NB4 (cell line): ENCODE results near the gene SGCB.

Source experiments
- DNase-seq: peaks from one replicate; pipeline ENCODE4 v3.0.0; 2010; ENCODE audit warnings: low read depth
- H3K4me3 ChIP-seq: one replicate; pipeline ENCODE4 v1.5.1; 2011; ENCODE audit warnings: mild to moderate bottlenecking, low read depth, low read length, moderate library complexity
- CTCF ChIP-seq: IDR thresholded peaks from one replicate; pipeline ENCODE4 v1.5.1; 2012; ENCODE audit warnings: low read depth, low read length
- MAX ChIP-seq: IDR thresholded peaks from 2 replicates; pipeline ENCODE4 v1.6.1; 2011; ENCODE audit warnings: low read depth, low read length
- MYC ChIP-seq: IDR thresholded peaks from 2 replicates; pipeline ENCODE4 v1.6.1; 2011; ENCODE audit warnings: low read depth, low read length
- POLR2A ChIP-seq: IDR thresholded peaks from 2 replicates; pipeline ENCODE4 v1.6.1; 2011; ENCODE audit warnings: mild to moderate bottlenecking; ENCODE audit not compliant: insufficient read length; ENCODE audit errors: extremely low read depth

SGCB gene

GRCh38 chr4:52037689-52038102 lies 403 bp downstream of the SGCB start:
- no peak overlapping the region for H3K4me3 ChIP-seq
- no peak for DNase-seq
- TF ChIP-seq CTCF (no peak), MAX (no peak), MYC (no peak), POLR2A (no peak)

- DNase-seq = no peak
- TF ChIP-seq MAX (no peak), MYC (no peak), POLR2A (no peak), CTCF (no peak)
- H3K4me3 ChIP-seq = no peak overlapping the region
These were observed 1.1 kb downstream of the SGCB start for GRCh38 chr4:52036886-52037530.

GRCh38 chr4:52035190-52035589 lies 2.9 kb downstream of the SGCB start:
- DNase-seq = no peak
- no peak for TF ChIP-seq MAX
- no peak for TF ChIP-seq CTCF
- no peak for TF ChIP-seq POLR2A
- no peak for TF ChIP-seq MYC
- no peak overlapping the region for H3K4me3 ChIP-seq

GRCh38 chr4:52032005-52032404 lies 6.1 kb downstream of the SGCB start:
- TF ChIP-seq MAX (no peak), CTCF (no peak), MYC (no peak), POLR2A (no peak)
- DNase-seq = no peak

GRCh38 chr4:52028970-52029369 lies 9.1 kb downstream of the SGCB start:
- TF ChIP-seq CTCF (no peak), MAX (no peak), POLR2A (no peak), MYC (no peak)
- no peak overlapping the region for H3K4me3 ChIP-seq
- DNase-seq = no peak

More at GRCh38 chr4:52032005-52032404, 6.1 kb downstream of the SGCB start:
- no peak overlapping the region for H3K4me3 ChIP-seq
